GM23338 (cell line): ENCODE data around the gene OR1D2. TPM values are rescaled to one million over a fixed set of nuclear protein-coding genes. Genes with fewer than 3 reads are reported as not detected.

ENCODE experiments used
- polyA plus RNA-seq: library from polyadenylated mRNA; unstranded; fragments of >200 nt; fragmentation: Nextera tagmentation; extraction: Ambion mirVana; gene quantifications from 2 replicates; pipeline ENCODE4 v1.2.1, GENCODE V29; 2016
- total RNA-seq: library from RNA; depleted of rRNA; stranded (reverse); fragments of >200 nt; shearing (Covaris generic); gene quantifications from 2 replicates; pipeline ENCODE4 v1.2.3, GENCODE V29; 2014; rRNA removed

The OR1D2 gene
- total and polyA plus RNA-seq, 2 experiments from 2014 or later, result not detected

Other genes with a start within 250 kb of the OR1D2 start
- gene OR1D5, start 40.8 kb downstream of the OR1D2 start, total RNA-seq, result not detected in 2 replicates
- not detected in 2 replicates for gene OR1D5, start 40.8 kb downstream of the OR1D2 start, polyA plus RNA-seq
- gene OR1G1, start 23.1 kb upstream of the OR1D2 start, total RNA-seq, result not detected in 2 replicates
- gene OR1G1, start 23.1 kb upstream of the OR1D2 start, polyA plus RNA-seq, result not detected in 2 replicates
- gene OR1A2, start 93.1 kb upstream of the OR1D2 start, total RNA-seq, result not detected in 2 replicates
- gene OR1A2, start 93.1 kb upstream of the OR1D2 start, polyA plus RNA-seq, result not detected in 2 replicates
- gene OR1A1, start 103.2 kb upstream of the OR1D2 start, total RNA-seq, result not detected in 2 replicates
- gene OR1A1, start 103.2 kb upstream of the OR1D2 start, polyA plus RNA-seq, result not detected in 2 replicates
- 0.59 and 0.89 TPM in 2 replicates for gene OR3A1, start 193.9 kb upstream of the OR1D2 start, total RNA-seq
- gene OR3A1, start 193.9 kb upstream of the OR1D2 start, polyA plus RNA-seq, result 0.40 and 1.2 TPM in 2 replicates